ENCODE measurements around the gene G3BP2.

DNA sequence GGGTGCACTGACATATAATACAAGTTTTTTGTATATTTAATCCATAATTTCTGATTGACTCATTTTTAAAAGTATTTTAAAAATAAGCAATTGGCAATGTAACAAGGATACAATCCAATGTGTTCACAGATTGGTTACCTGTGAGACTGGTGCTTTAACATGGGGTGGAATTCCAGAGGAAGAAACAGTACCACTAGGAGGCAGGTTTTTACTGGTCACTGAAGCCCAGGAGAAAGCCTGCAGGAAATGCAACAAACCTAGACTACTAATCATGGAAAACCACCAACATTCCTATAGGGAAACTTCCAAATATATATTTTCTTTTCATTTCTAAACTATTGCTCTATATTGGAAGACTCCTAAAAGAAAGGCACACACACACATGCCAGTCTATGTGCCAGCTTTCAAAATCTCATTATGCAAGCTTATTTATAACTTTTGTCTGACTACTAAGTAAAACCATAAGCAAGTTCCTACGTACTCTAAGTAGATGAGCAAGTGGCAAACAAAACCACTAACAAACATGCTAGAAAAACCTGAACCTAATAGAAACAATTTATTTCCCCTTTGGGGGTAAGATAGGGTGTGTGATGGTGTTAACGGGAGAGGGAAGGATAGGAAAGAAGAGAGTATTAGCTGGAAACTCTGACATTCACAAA is 19.2 kb downstream of the G3BP2 start:
- TF ChIP-seq, protein P1, sequence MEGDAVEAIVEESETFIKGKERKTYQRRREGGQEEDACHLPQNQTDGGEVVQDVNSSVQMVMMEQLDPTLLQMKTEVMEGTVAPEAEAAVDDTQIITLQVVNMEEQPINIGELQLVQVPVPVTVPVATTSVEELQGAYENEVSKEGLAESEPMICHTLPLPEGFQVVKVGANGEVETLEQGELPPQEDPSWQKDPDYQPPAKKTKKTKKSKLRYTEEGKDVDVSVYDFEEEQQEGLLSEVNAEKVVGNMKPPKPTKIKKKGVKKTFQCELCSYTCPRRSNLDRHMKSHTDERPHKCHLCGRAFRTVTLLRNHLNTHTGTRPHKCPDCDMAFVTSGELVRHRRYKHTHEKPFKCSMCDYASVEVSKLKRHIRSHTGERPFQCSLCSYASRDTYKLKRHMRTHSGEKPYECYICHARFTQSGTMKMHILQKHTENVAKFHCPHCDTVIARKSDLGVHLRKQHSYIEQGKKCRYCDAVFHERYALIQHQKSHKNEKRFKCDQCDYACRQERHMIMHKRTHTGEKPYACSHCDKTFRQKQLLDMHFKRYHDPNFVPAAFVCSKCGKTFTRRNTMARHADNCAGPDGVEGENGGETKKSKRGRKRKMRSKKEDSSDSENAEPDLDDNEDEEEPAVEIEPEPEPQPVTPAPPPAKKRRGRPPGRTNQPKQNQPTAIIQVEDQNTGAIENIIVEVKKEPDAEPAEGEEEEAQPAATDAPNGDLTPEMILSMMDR (IDR thresholded peaks at IDR 0.05; ENCODE audit: low read depth, low read length), result no peak
- TF ChIP-seq POLR2A (IDR thresholded peaks at IDR 0.05; ENCODE audit: extremely low read depth, insufficient read length) (no peak), MYC (IDR thresholded peaks at IDR 0.05; ENCODE audit: low read depth, low read length) (no peak)
- TF ChIP-seq, protein P2, sequence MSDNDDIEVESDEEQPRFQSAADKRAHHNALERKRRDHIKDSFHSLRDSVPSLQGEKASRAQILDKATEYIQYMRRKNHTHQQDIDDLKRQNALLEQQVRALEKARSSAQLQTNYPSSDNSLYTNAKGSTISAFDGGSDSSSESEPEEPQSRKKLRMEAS (IDR thresholded peaks at IDR 0.05; ENCODE audit: low read depth, low read length), result no peak
